ENCODE results near the gene PIK3AP1.

DNA sequence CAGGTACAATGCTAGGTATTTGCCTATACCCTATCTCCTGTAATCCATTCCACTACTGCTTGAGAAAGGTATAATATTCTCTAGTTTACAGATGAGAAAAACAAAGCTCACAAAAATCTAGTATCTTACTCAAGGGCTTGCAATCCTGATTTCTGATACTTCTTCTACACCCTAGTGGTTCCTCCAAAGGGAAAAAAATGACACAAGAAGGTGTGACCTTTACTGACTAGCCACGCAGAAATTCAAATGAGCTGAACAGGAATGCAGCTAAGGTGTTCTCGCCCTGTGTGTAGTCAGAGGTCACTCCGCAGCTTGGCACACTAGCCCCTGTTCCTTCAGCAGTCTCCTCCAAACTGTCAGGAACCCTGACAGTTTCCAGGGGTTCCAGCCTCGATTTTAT is 74.0 kb downstream of the PIK3AP1 start:
- TF ChIP-seq CTCF (conservative IDR thresholded peaks at IDR 0.05), result no peak
- no peak for TF ChIP-seq EZH2 (IDR thresholded peaks at IDR 0.05; ENCODE audit: low read depth)
